Mesendoderm (in vitro differentiated cells): ENCODE data around the gene RASGRP3.

Source experiments
- DNase-seq: peaks from one replicate; pipeline ENCODE4 v3.0.0; 2013
- H2AK5ac ChIP-seq: 2 replicates; pipeline ENCODE4 v1.6.1; 2013; ENCODE audit warnings: low read length, inconsistent platforms
- H2BK120ac ChIP-seq: 2 replicates; pipeline ENCODE4 v1.6.1; 2013; ENCODE audit warnings: low read depth, mild to moderate bottlenecking, low read length, moderate library complexity, mixed read lengths
- H2BK15ac ChIP-seq: replicated peaks from 2 replicates; pipeline ENCODE4 v1.6.1; 2013; ENCODE audit warnings: low read depth, mild to moderate bottlenecking, moderate library complexity
- H2BK5ac ChIP-seq: 2 replicates; pipeline ENCODE4 v1.6.1; 2013; ENCODE audit warnings: low read length, inconsistent platforms
- H3K18ac ChIP-seq: 2 replicates; pipeline ENCODE4 v1.6.1; 2013; ENCODE audit warnings: mild to moderate bottlenecking, low read length, mixed read lengths
- H3K23ac ChIP-seq: one replicate; pipeline ENCODE4 v1.6.1; 2013; ENCODE audit warnings: low read length
- H3K27ac ChIP-seq: 2 replicates; pipeline ENCODE4 v1.5.1; 2013; ENCODE audit warnings: low read depth, mild to moderate bottlenecking, inconsistent platforms, low read length, moderate library complexity
- H3K27me3 ChIP-seq: 2 replicates; pipeline ENCODE4 v1.6.1; 2013; ENCODE audit warnings: low read length, control low read depth, mild to moderate bottlenecking, inconsistent platforms; ENCODE audit not compliant: insufficient read depth, poor library complexity
- H3K36me3 ChIP-seq: 2 replicates; pipeline ENCODE4 v1.6.1; 2013; ENCODE audit warnings: low read length, inconsistent platforms; ENCODE audit not compliant: control insufficient read depth, insufficient read depth
- H3K4ac ChIP-seq: one replicate; pipeline ENCODE4 v1.6.1; 2013; ENCODE audit warnings: low read depth, mild to moderate bottlenecking, low read length, moderate library complexity
- H3K4me1 ChIP-seq: 2 replicates; pipeline ENCODE4 v1.6.1; 2013; ENCODE audit warnings: low read depth, low read length, inconsistent platforms; ENCODE audit not compliant: control insufficient read depth
- H3K4me2 ChIP-seq: 2 replicates; pipeline ENCODE4 v1.6.1; 2013; ENCODE audit warnings: low read length
- H3K4me3 ChIP-seq: 2 replicates; pipeline ENCODE4 v1.5.1; 2013; ENCODE audit warnings: mild to moderate bottlenecking, low read length
- H3K56ac ChIP-seq: one replicate; pipeline ENCODE4 v1.6.1; 2013; ENCODE audit warnings: low read length
- H3K79me1 ChIP-seq: 2 replicates; pipeline ENCODE4 v1.6.1; 2013; ENCODE audit warnings: low read length, inconsistent platforms
- H3K79me2 ChIP-seq: 2 replicates; pipeline ENCODE4 v1.6.1; 2013; ENCODE audit warnings: mild to moderate bottlenecking, low read length; ENCODE audit not compliant: control insufficient read depth, insufficient read depth
- H3K9ac ChIP-seq: 2 replicates; pipeline ENCODE4 v1.6.1; 2013; ENCODE audit warnings: low read length, inconsistent platforms
- H4K5ac ChIP-seq: one replicate; pipeline ENCODE4 v1.6.1; 2013; ENCODE audit warnings: low read length
- H4K8ac ChIP-seq: one replicate; pipeline ENCODE4 v1.6.1; 2013; ENCODE audit warnings: low read depth, mild to moderate bottlenecking, control low read depth, low read length, moderate library complexity
- WGBS: extraction: QIAGEN DNeasy Blood & Tissue Kit; methylation state at CpG from one replicate; pipeline ENCODE4 v1.1.7; 2013; ENCODE audit warnings: low lambda C conversion rate, missing lambda C conversion rate; ENCODE audit not compliant: insufficient coverage; ENCODE audit errors: extremely low coverage; 5-methylcytosine and 5-hydroxymethylcytosine counted together

Gene RASGRP3

GRCh38 chr2:33433279-33434235 is 42.9 kb upstream of the RASGRP3 start:
- H3K27me3 ChIP-seq = no peaks in the 10 kb centered on the region
- no peak overlapping the region for H3K9ac ChIP-seq
- H2BK15ac ChIP-seq = no peak overlapping the region
- H2BK120ac ChIP-seq = no peak overlapping the region
- H3K23ac ChIP-seq = no peak overlapping the region
- H4K5ac ChIP-seq = no peak overlapping the region
- H3K4me1 ChIP-seq = no peaks in the 10 kb centered on the region
- H3K36me3 ChIP-seq = no peaks in the 10 kb centered on the region
- H3K4ac ChIP-seq = no peak overlapping the region
- H4K8ac ChIP-seq = no peak overlapping the region
- H3K18ac ChIP-seq = no peak overlapping the region
- no peaks in the 10 kb centered on the region for H3K79me1 ChIP-seq
- no peak overlapping the region for H3K56ac ChIP-seq
- H2AK5ac ChIP-seq = no peak overlapping the region
- WGBS = no CpG with 5 or more reads among the region's 7 CpGs
- DNase-seq = no peak
- H3K27ac ChIP-seq = no peak overlapping the region
- H3K4me3 ChIP-seq = no peak overlapping the region
- H3K79me2 ChIP-seq = no peaks in the 10 kb centered on the region
- H3K4me2 ChIP-seq = no peak overlapping the region
- no peak overlapping the region for H2BK5ac ChIP-seq

GRCh38 chr2:33435518-33435917 is 40.9 kb upstream of the RASGRP3 start:
- no CpG with 5 or more reads among the region's 8 CpGs for WGBS
- H3K4me3 ChIP-seq = no peak overlapping the region
- H3K27me3 ChIP-seq = no peaks in the 10 kb centered on the region
- H3K4ac ChIP-seq = no peak overlapping the region
- DNase-seq = no peak
- H2BK15ac ChIP-seq = no peak overlapping the region
- no peak overlapping the region for H4K5ac ChIP-seq
- H3K23ac ChIP-seq = no peak overlapping the region
- no peaks in the 10 kb centered on the region for H3K79me2 ChIP-seq
- no peak overlapping the region for H2AK5ac ChIP-seq
- H3K56ac ChIP-seq = no peak overlapping the region
- no peak overlapping the region for H2BK120ac ChIP-seq
- H3K4me2 ChIP-seq = no peak overlapping the region
- H2BK5ac ChIP-seq = no peak overlapping the region
- no peaks in the 10 kb centered on the region for H3K4me1 ChIP-seq
- H3K79me1 ChIP-seq = no peaks in the 10 kb centered on the region
- H3K36me3 ChIP-seq = no peaks in the 10 kb centered on the region
- no peak overlapping the region for H4K8ac ChIP-seq
- no peak overlapping the region for H3K18ac ChIP-seq
- H3K27ac ChIP-seq = no peak overlapping the region
- no peak overlapping the region for H3K9ac ChIP-seq

- Histone ChIP-seq H2BK5ac (no peak overlapping the region), H3K4ac (no peak overlapping the region), H3K27ac (no peak overlapping the region), H3K9ac (no peak overlapping the region), H3K36me3 (no peaks in the 10 kb centered on the region), H3K18ac (no peak overlapping the region), H4K5ac (no peak overlapping the region), H2AK5ac (no peak overlapping the region), H2BK15ac (no peak overlapping the region), H3K4me1 (no peaks in the 10 kb centered on the region), H2BK120ac (no peak overlapping the region), H3K79me2 (no peaks in the 10 kb centered on the region), H3K23ac (no peak overlapping the region), H3K4me3 (no peak overlapping the region), H3K79me1 (no peaks in the 10 kb centered on the region), H3K27me3 (no peaks in the 10 kb centered on the region), H4K8ac (no peak overlapping the region), H3K56ac (no peak overlapping the region), H3K4me2 (no peak overlapping the region)
- no CpG with 5 or more reads among the region's 1 CpG for WGBS
- no peak for DNase-seq
Measured at GRCh38 chr2:33436083-33436482, 40.4 kb upstream of the RASGRP3 start.

- H3K4me2 ChIP-seq = no peak overlapping the region
- H3K4ac ChIP-seq = no peak overlapping the region
- no peak overlapping the region for H2BK15ac ChIP-seq
- no peak overlapping the region for H4K8ac ChIP-seq
- no peaks in the 10 kb centered on the region for H3K36me3 ChIP-seq
- no peak overlapping the region for H2AK5ac ChIP-seq
- H2BK5ac ChIP-seq = no peak overlapping the region
- H3K79me2 ChIP-seq = no peaks in the 10 kb centered on the region
- no peak overlapping the region for H2BK120ac ChIP-seq
- no peak for DNase-seq
- H3K27me3 ChIP-seq = no peaks in the 10 kb centered on the region
- no peak overlapping the region for H3K56ac ChIP-seq
- H3K9ac ChIP-seq = no peak overlapping the region
- WGBS = no CpG with 5 or more reads among the region's 4 CpGs
- H3K4me3 ChIP-seq = no peak overlapping the region
- H3K4me1 ChIP-seq = no peaks in the 10 kb centered on the region
- no peak overlapping the region for H3K27ac ChIP-seq
- no peaks in the 10 kb centered on the region for H3K79me1 ChIP-seq
- H4K5ac ChIP-seq = no peak overlapping the region
- H3K23ac ChIP-seq = no peak overlapping the region
- H3K18ac ChIP-seq = no peak overlapping the region
Measured at GRCh38 chr2:33437297-33437696, 39.2 kb upstream of the RASGRP3 start.

GRCh38 chr2:33437815-33438214 is 38.6 kb upstream of the RASGRP3 start:
- H3K27ac ChIP-seq = no peak overlapping the region
- H3K23ac ChIP-seq = no peak overlapping the region
- no peak overlapping the region for H2BK120ac ChIP-seq
- H2BK15ac ChIP-seq = no peak overlapping the region
- no CpG with 5 or more reads among the region's 2 CpGs for WGBS
- H3K4me1 ChIP-seq = no peaks in the 10 kb centered on the region
- no peak overlapping the region for H3K9ac ChIP-seq
- H3K4ac ChIP-seq = no peak overlapping the region
- no peak overlapping the region for H4K8ac ChIP-seq
- no peaks in the 10 kb centered on the region for H3K79me2 ChIP-seq
- no peak overlapping the region for H3K18ac ChIP-seq
- H3K36me3 ChIP-seq = no peaks in the 10 kb centered on the region
- H2AK5ac ChIP-seq = no peak overlapping the region
- no peak overlapping the region for H3K4me3 ChIP-seq
- H3K79me1 ChIP-seq = no peaks in the 10 kb centered on the region
- no peak overlapping the region for H3K56ac ChIP-seq
- DNase-seq = no peak
- H4K5ac ChIP-seq = no peak overlapping the region
- no peak overlapping the region for H3K4me2 ChIP-seq
- H3K27me3 ChIP-seq = no peaks in the 10 kb centered on the region
- H2BK5ac ChIP-seq = no peak overlapping the region
